GM21825 (cell line): ENCODE results near the gene PNMA1.

Experiments
- ATAC-seq: cut with Tn5 transposase; IDR thresholded peaks from one replicate; pipeline ENCODE4 v1.9.1; 2021; ENCODE audit warnings: mild to moderate bottlenecking, moderate library complexity; ENCODE audit not compliant: unreplicated experiment

PNMA1 gene

DNA sequence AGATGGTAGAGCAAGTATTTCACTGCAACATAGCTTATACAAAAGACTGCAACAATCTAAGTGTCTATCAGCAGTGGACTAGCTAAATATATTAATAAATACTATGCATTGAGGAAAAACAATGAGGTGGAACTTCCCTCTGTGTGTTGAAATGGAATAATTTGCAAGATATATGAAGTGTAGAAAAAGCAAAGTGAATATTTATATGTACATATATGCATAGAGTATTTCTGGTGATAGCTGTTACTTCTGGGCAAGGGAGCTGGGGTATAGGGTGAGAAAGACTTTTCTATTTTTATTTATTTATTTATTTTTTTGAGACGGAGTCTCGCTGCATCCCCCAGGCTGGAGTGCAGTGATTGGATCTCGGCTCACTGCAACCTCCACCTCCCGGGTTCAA is 35.5 kb downstream of the PNMA1 start:
- no peak for ATAC-seq

- ATAC-seq = no peak
Observed at GRCh38 chr14:73674986-73675385, 39.2 kb downstream of the PNMA1 start.

- no peak for ATAC-seq
Observed at GRCh38 chr14:73667854-73668253, 46.3 kb downstream of the PNMA1 start.

DNA sequence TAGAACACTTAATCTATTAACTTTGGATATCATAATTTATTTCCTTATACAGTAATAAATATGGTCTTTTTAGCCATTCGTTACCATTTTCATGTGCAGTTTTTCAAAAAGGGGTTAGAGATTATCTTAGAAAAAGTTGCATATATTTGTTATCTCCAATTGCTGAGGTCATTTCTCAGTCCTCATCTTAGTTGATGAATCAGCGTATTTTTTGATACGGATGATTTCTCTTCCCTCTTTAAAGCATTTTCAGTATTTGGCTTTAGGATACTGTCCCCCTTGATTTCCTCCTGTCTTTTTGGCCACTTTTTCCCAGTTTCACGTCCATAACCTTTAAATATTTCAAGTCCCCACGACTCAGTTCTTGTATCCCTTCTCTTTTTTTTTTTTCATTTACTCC is 47.6 kb downstream of the PNMA1 start:
- no peak for ATAC-seq

DNA sequence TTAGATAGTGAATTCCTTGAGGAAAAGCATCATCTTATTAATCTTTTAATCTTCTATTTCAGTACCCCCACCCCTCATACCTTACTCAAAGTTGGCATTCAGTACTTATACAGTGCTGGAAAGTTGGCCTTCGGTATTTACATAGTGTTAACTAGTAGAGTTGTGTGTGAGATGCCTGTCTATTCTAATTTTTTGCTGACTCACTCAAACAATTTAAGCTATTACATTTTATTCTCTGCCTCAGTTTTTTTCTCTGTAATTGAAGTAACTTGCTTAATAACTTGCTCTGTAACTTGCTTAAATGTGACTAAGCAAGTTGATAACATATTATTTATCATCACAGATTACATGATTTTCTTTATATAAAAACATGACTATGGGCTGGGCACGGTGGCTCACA is 49.1 kb downstream of the PNMA1 start:
- no peak for ATAC-seq

GRCh38 chr14:73663548-73664212 is 50.5 kb downstream of the PNMA1 start:
- no peak for ATAC-seq

DNA sequence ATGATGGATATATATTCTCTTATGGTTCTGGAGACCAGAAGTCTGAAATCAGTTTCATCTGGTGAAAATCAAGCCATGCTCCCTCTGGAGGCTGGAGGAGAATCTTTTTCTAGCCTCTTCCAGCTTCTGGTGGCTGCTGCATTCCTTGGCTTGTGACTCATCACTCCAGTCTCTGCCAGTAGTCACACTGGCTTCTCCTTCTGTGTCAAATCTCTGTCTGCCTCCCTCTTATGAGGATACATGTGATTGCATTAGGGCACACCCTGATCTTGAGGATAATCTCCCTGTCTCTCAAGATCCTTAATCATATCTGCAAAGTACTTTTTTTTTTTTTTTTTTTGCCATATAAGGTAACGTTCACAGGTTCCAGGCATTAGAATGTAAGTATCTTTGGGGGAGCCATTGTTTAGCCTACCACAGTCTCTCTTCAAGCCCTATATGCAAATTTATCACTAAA is 51.7 kb downstream of the PNMA1 start:
- ATAC-seq = no peak

DNA sequence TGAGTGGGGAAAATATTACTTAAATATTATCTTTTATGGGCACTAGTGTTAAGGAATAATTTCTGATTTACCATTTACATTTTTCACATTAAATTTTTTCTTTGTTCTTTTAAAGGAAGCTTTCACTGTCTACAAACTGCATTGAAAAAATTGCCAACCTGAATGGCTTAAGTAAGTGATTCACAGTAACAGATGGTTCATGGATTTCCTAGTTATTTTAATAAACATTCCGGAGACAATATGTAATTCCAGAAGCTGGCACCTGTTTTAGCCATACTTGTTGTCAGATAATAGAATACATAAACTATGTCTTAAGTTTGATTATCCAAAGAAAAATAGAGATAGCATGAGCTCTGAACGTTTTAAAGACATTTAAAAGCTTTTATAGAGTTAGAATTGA is 52.3 kb downstream of the PNMA1 start:
- no peak for ATAC-seq
